GM19463 (cell line): Measurements from ENCODE around the gene NBPF26.
A peak's percentile ranks its signal among the peaks of the same experiment; 100 is the strongest.
"Not testable (repeated sequence)": the region's sequence is repeated elsewhere in the genome, so short reads cannot be mapped to it uniquely, and the experiment has no call there.

Source experiments
- ATAC-seq: cut with Tn5 transposase; IDR thresholded peaks from one replicate; pipeline ENCODE4 v1.9.1; 2021; ENCODE audit warnings: mild to moderate bottlenecking, moderate library complexity; ENCODE audit not compliant: unreplicated experiment

Gene NBPF26

DNA sequence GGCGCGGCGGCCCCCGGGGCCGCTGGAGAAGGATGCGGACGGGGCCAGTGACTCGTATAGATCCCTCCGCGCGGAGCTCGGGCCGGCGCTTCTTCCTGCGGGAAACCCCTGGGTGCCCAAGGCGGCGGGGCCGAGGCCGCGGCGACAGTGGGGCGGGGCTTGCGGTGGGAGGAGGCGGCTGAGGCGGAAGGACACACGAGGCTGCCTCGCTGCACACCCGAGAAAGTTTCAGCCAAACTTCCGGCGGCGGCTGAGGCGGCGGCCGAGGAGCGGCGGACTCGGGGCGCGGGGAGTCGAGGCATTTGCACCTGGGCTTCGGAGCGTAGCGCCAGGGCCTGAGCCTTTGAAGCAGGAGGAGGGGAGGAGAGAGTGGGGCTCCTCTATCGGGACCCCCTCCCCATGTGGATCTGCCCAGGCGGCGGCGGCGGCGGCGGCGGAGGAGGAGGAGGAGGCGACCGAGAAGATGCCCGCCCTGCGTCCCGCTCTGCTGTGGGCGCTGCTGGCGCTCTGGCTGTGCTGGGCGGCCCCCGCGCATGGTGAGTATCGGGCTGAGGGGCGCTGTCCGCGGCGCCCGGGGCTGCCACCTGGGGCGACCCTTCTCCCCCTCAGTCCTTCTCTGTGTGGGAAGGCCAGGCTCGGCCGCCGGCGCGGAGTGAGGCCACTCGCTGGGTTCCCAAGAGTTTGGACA is at the start of gene NBPF26:
TSS of gene NBPF26 (plus strand) at position 231 of the 688 bp plus-strand sequence.
- ATAC-seq = peak; percentile 56

DNA sequence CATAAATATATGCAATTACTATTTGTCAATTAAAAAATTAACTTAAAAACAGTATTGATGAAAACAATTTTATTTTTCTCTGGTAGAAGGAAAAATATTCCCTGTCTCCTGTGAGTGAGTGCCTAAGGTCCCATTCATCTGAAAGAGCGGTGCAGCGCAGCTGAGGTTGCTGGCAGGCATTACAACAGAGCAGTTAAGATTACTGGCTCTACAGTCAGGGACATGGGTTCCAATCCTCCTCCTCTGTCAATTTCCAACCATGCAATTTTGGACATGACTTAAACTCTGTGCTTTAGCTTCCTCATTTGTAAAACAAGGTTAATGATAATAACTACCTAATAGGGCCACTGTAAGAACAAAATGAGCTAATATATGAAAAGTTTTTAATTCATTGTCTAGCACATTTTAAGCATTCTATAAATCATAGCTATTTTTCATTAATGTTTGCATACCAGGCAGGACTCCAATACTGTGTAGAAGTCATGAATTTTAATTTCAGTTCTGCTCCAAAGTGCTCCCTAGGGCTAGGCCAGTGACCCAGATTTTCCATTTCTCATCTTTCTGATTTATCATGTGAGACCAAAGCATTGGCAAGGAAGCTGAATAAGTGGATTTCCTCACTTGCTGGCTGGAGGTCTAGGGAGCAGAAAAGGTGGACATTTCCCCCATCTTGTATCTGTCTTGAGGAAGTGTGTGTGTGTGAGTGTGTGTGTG is 43.5 kb upstream of the NBPF26 start:
- ATAC-seq = not testable (repeated sequence)

DNA sequence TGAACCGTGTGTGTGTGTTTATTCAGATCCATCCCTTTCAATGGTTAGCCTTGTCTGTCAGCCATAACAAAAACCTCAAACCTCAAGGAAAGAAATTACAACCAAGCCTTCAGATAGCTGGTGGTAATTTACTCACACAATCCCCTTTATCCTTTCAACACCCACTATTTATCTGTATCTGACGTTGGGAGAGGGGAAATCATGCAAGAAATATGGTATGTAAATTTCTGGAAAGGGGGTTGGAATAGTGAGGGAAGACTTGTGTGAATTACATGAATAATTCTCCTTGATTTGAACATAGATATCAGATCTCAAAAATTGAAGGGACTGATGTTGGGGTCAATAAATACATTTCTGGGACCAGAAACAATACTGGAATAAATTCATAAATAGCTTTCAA is 42.8 kb upstream of the NBPF26 start:
- not testable (repeated sequence) for ATAC-seq

DNA sequence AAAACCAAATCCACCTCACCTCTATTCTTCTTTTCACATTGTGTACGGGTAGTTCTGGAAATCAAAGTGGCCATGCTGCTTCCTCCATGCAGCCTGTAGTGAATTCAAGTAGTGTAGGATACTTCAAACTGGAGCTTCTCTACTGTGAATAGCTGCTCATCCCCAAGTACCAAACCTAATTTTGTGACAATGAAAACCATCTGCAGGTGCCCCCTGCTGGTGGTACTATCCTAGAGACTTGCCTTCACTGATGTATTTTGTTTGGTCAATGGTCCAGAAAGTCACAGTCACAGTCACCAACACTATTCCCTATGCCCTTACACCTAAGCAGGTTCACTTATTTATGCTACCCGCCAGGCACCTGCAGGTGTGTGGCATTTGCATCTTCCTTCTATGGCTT is 39.3 kb upstream of the NBPF26 start:
- not testable (repeated sequence) for ATAC-seq

DNA sequence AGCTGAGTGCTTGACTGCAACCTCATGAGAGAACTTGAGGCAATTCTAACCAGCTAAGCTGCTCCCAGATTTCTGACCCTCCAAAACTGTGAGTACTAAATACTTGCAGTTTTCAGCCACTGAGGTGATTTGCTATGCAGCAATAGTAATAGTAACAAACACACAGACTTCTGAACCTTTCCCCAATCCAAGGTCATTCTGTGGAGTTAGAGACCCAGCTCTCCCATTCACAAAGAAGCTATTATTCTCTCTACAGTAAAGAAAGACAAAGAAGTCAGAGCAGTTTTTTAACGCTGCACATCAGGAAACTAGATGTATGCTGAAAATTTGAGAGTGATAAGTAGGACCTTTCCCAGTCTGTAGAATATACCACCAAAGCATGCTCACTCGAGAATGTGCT is 38.1 kb upstream of the NBPF26 start:
- ATAC-seq = not testable (repeated sequence)

DNA sequence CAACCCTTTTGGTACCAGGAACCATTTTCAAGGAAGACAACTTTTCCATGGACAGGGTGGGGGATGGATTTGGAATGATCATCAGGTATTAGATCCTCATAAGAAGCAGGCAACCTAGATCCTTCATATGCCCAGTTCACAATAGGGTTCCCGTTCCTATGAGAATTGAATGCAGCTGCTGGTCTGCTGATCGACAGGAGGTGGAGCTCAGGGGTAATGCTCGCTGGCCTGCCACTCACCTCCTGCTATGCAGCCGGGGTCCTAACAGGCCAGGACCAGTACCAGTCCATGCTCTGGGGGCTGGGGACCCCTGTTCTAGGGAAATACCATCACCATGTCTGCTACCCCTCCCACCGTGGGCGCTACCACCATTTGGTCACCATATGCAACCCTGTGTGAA is 36.5 kb upstream of the NBPF26 start:
- ATAC-seq = not testable (repeated sequence)

DNA sequence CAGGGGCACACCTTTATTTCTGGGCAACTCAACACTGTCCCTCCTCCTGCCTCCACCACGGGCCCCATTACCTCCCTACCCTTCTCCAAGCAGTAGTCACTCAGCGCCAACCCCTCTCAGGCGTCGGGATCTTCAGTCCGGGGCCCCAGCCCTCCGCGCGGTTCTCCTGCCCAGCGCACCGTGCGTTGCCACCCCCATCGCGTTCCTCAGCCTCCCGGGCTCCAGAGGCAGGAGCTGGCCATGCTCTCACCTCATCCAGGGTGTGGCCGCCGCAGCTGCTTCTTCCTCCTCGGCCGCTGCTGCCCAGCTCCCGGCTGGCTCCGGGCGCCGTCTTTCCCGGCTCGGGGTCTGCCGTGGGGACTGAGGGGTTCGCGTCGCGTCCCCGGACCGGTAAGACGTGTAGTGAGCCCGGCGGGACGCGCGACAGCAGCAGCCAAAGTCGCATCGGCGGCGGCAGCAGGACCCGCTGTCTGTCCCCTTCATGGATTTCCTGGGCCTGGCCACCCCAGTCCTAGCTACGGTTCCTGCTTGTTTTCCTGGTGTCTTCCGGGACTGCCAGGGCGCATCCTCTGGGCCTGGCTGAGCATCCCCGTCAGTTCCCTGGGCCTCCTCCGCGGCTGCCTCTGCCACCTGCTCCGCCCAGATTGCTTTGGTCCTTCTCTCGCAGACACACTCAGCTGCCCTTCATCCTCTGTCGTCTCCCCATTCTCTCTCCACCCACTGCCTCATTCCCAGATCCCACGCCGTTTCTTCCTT is 22.8 kb upstream of the NBPF26 start:
- not testable (repeated sequence) for ATAC-seq

DNA sequence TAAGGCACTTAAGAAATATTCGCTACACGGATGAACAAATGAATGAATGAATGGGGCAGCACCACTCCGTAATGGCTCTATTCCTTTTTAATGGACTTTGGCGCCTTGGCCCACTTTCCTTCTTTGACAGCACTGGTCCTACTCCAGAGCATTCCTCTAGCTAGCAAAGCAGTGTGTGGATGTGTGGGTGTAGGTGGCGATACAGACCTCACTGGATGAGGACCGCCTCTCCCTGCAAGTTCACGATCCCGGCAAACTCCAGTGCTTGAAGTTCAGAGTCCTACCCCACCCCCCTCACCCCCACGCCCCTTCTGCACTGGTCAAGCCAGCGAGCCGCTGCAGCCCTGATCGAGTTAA is 409 bp upstream of the NBPF26 start:
- ATAC-seq = not testable (repeated sequence)

DNA sequence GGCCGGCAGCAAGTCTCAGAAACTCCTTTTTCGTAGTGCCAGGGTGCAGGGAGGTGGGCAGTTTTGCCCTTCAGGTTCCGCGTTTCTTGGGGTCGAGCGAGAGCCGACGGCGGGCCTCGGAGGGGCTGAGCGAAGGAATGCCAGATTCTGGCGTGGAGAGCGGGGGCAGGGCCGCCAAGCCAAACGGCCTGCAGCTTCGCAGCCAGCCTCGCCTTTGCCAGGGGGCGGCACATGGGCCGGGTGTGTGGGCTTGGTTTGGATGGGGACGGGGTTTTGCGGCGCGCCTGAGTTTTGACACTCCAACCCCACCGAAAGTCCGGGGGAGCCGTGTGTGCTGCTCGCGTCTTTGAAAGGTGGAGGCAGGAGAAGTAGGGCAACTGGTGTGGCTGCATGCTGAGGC is 762 bp downstream of the NBPF26 start:
- not testable (repeated sequence) for ATAC-seq

DNA sequence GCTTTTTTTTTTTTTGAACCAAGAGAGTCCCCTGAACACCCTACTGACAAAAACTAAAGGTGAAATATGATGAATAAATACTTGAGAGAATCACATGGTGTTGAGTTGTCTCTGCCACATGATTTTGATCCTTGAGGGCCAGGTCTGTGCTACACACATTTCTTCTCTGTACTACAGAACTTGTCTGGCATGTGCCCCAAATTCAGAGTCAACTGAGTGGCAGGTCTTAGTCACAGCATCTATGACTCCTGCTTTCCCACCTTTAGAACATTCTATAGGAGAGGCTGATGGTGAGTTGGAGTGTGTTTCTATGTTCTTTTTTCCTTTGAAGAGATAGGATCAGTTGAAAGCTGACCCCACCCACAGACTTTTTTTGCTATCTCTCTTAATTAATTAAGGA is 5.1 kb downstream of the NBPF26 start:
- ATAC-seq = not testable (repeated sequence)

DNA sequence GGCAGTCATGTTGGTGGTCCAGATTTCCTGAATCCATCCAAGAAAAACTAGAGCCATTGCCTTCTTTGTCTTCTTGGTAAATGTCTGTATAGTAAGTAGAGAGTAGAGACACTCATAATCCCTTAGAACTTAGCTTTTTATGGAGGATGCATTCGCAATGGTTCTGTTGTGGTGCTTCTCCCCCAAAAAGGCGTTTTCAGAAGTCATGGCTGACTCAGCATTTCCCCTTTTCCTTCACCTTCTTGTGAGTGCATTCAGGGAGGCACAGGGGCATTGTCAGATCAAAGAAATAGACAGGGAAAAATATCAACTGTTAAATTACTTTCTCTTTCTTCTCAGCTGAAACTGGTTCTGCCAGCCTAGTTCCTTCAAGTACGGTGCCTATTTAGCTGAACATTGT is 45.3 kb downstream of the NBPF26 start:
- ATAC-seq = not testable (repeated sequence)

DNA sequence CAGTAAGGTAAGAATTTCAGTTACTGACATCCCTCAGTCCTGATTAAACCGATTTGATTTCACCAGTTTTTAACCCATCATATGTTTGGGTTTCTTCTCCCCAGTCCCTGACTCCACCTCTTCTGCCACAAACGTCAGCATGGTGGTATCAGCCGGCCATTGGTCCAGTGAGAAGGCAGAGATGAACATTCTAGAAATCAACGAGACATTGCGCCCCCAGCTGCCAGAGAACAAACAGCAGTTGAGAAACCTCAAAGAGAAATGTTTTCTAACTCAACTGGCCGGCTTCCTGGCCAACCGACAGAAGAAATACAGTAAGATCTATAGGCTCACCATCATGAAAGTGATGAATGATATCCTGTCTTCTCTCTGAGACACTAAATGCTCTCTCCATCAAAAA is 81.7 kb downstream of the NBPF26 start:
- ATAC-seq = not testable (repeated sequence)

DNA sequence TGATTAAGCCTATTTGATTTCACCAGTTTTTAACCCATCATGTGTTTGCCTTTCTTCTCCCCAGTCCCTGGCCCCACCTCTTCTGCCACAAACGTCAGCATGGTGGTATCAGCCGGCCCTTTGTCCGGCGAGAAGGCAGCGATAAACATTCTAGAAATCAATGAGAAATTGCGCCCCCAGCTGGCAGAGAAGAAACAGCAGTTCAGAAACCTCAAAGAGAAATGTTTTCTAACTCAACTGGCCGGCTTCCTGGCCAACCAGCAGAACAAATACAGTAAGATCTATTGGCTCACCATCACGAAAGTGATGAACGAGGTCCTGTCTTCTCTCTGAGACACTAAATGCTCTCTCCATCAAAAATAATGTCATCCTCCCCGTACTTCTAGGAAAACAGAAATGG is 88.1 kb downstream of the NBPF26 start:
- ATAC-seq = not testable (repeated sequence)

DNA sequence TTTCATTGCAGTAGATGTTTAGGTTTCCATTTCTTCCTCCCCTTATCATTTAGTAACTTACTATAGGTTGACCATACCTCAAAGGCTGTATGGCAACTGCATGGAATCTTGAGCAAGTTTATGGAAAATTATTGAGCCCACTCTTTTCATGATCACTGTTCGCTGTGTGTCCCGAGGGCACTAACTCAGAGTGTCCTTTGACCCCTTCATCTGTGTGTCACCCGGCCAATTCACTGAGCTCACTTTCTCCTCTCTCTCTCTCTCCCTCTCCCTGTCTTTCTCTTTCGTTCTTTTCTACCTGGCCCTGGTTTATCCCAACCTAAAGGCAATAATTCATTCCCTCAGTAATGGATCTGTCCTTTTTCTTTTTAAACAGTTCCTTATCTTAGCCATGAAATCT is 101.3 kb downstream of the NBPF26 start:
- not testable (repeated sequence) for ATAC-seq

DNA sequence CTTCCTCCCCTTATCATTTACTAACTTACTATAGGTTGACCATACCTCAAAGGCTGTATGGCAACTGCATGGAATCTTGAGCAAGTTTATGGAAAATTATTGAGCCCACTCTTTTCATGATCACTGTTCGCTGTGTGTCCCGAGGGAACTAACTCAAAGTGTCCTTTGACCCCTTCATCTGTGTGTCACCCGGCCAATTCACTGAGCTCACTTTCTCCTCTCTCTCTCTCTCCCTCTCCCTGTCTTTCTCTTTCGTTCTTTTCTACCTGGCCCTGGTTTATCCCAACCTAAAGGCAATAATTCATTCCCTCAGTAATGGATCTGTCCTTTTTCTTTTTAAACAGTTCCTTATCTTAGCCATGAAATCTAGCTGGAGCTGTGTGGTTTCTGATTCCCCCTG is 102.9 kb downstream of the NBPF26 start:
- ATAC-seq = not testable (repeated sequence)

DNA sequence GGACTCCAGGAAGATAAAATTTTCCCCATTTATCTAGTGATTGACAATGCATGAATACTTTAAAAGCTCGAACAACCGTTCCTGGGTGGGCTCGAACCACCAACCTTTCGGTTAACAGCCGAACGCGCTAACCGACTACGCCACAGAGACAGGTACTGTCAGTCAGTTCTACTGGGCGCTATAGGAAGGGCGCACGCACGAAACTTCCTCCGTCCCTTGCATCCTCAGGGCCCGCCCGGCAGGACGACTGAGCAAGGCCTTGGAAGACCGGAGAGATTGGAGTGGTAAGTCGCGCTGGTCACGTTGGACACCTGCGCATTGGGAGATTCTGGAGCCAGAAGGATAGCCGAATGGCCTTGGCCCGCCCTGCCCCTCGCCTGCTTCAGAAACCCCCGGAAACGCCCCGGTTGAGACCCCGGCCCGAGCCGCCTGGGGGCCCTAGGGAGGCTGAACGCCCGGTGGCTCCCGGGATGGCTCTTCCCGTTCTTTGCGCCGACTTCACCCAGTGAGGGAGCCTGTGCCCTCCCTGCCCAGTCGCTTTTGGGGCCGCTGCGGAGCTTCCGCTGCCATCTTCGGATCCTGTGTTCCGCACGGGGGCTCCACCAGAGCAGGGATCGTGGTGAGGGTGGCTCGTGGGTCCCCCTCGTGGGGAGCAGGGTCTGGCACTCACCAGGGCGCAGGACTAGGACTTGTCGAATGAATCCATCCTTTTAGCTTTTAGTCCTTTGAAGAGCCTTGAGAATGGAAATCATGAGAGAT is 120.6 kb downstream of the NBPF26 start:
- ATAC-seq = not testable (repeated sequence)

DNA sequence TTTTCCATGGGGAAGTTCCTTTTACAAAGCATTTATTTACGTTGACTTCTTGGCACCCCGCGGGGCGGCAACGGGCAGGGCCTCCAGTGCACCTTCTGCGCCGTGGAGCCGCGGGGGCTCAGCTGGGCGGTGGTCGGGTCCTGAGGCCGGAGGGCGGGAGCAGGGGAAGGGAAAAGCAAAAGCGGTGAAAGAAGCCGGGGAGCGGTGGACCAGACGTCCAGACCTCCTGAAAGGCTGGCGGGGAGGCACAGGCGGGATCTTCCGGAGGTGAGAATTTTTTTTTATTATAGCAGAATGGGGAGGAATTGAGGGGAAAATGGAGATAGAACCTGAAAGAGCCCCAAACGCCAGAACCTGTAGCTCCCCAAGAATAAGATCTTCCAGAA is 121.2 kb downstream of the NBPF26 start:
- not testable (repeated sequence) for ATAC-seq

DNA sequence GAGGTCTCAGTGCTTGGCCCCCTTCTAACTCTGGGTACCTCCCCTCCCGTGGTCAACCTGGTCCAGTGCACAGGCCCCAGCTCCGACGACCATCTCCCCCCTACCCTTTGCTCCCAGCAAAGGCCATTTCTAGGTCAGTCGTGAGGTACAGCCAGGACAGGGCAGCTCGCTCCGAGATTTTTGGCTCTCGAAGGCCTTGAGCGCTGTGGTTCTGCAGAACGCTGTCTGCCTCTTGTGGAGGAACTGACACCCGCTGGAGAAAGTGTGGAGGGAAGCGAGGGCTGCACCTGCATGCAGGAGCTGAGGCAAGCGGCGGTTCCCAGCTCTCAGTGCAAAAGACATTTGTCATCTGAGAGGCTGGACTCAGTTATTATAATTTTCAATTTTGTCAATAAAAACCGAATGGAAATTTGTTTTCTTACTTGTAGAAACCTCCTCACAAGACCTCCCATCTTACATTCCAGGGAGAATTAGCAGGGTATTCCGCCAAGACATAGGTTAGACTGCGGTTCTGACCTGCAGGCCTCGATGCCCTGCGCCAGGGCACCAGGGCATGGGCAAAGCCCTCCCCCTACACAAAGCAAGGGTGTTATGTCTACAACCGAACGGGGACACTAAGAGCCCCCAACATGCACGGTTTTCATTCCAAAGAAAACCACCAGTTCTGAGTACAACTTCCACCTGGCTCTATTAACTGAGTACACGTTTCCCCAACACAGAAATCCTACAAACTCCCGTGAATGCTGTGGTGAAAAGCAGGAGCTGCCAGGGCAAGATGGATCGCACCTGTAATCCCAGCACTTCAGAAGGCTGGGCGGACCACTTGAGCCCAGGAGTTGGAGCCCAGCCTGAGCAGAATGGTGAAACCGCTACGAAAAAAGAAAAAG is 125.9 kb downstream of the NBPF26 start:
- not testable (repeated sequence) for ATAC-seq

DNA sequence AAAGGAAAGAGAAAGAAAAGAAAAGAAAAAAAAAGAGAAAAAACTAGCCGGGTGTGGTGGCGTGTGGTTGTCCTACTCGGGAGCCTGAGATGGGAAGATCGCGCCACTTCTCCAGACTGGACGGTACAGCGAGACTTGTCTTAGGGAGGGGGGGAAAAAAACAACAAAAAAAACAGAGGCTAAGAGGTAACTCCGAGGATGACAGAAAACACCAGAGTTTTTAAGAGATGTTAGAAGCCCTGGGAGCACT is 126.5 kb downstream of the NBPF26 start:
- not testable (repeated sequence) for ATAC-seq
